ENCODE results near the gene C1orf174.

The C1orf174 gene

GRCh38 chr1:3876716-3877115 is 23.4 kb downstream of the C1orf174 start:
- TF ChIP-seq POLR2AphosphoS5 (IDR thresholded peaks at IDR 0.05; ENCODE audit: low read depth, low read length) (no peak), POLR2A (IDR thresholded peaks at IDR 0.05; ENCODE audit: low read depth, low read length) (no peak), TAF1 (IDR thresholded peaks at IDR 0.05; ENCODE audit: borderline replicate concordance, low read depth, low read length) (no peak)
- DNase-seq (ENCODE audit: insufficient read length) (no peak), FAIRE-seq (no peak)

DNA sequence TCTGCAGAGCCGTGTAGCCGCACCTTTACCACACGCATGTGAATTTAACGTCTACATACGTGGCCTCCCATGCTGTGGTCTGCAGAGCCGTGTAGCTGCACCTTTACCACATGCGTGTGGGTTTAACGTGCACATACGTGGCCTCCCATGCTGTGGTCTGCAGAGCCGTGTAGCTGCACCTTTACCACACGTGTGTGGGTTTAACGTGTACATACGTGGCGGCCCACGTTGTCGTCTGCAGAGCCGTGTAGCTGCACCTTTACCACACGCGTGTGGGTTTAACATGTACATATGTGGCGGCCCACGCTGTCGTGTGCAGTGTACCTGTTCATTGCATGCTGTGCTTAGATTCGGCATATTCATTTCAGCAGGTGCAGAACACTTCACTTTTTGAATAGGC is 25.3 kb downstream of the C1orf174 start:
- no peak for FAIRE-seq
- DNase-seq (ENCODE audit: insufficient read length): no peak
- TF ChIP-seq TAF1 (IDR thresholded peaks at IDR 0.05; ENCODE audit: borderline replicate concordance, low read depth, low read length): no peak
- TF ChIP-seq POLR2AphosphoS5 (IDR thresholded peaks at IDR 0.05; ENCODE audit: low read depth, low read length): no peak
- TF ChIP-seq POLR2A (IDR thresholded peaks at IDR 0.05; ENCODE audit: low read depth, low read length): no peak

DNA sequence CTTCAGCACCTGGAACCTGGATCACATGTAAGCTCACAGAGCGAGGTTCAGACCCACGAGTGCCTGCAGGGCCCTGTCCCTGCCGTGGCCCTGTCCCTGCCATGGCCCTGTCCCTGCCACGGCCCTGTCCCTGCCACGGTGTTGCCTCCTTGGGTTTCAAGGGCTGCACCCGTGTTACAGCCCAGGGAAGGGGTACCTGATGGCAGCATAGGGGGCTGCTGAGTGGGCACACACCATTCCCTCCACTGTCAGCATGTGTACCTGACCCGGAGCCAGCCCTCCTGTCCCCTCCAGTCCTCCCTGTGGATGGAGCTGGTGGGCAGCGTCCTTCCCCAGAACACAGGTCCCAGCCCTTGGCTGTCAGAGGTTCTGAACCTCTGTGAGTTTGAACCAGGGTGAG is 27.5 kb downstream of the C1orf174 start:
- FAIRE-seq (no peak), DNase-seq (ENCODE audit: insufficient read length) (no peak)
- TF ChIP-seq POLR2AphosphoS5 (IDR thresholded peaks at IDR 0.05; ENCODE audit: low read depth, low read length): no peak
- TF ChIP-seq POLR2A (IDR thresholded peaks at IDR 0.05; ENCODE audit: low read depth, low read length): no peak
- no peak for TF ChIP-seq TAF1 (IDR thresholded peaks at IDR 0.05; ENCODE audit: borderline replicate concordance, low read depth, low read length)

DNA sequence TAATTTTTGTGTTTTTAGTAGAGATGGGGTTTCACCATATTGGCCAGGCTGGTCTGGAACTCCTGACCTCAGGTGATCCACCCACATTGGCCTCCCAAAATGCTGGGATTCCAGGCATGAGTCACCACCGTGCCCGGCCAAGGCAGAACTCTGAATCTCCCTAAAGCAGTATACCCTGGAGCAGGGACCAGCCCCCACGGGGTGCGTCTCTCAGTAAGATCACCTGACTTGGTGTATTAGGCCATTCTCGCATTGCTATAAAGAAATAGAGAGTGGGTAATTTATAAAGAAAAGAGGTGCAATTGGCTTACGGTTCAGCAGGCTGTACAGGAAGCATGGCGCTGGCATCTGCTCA is 28.6 kb downstream of the C1orf174 start:
- FAIRE-seq: no peak
- no peak for DNase-seq (ENCODE audit: insufficient read length)
- no peak for TF ChIP-seq POLR2A (IDR thresholded peaks at IDR 0.05; ENCODE audit: low read depth, low read length)
- TF ChIP-seq POLR2AphosphoS5 (IDR thresholded peaks at IDR 0.05; ENCODE audit: low read depth, low read length): no peak
- no peak for TF ChIP-seq TAF1 (IDR thresholded peaks at IDR 0.05; ENCODE audit: borderline replicate concordance, low read depth, low read length)

- FAIRE-seq (no peak), DNase-seq (ENCODE audit: insufficient read length) (no peak)
- no peak for TF ChIP-seq TAF1 (IDR thresholded peaks at IDR 0.05; ENCODE audit: borderline replicate concordance, low read depth, low read length)
- no peak for TF ChIP-seq POLR2AphosphoS5 (IDR thresholded peaks at IDR 0.05; ENCODE audit: low read depth, low read length)
- no peak for TF ChIP-seq POLR2A (IDR thresholded peaks at IDR 0.05; ENCODE audit: low read depth, low read length)
Observed at GRCh38 chr1:3869751-3870301, 30.2 kb downstream of the C1orf174 start.

- peak; percentile 9 for FAIRE-seq
- TF ChIP-seq POLR2AphosphoS5 (IDR thresholded peaks at IDR 0.05; ENCODE audit: low read depth, low read length) (no peak), POLR2A (IDR thresholded peaks at IDR 0.05; ENCODE audit: low read depth, low read length) (no peak), TAF1 (IDR thresholded peaks at IDR 0.05; ENCODE audit: borderline replicate concordance, low read depth, low read length) (no peak)
- DNase-seq (ENCODE audit: insufficient read length): no peak
Observed at GRCh38 chr1:3868464-3869006, 31.5 kb downstream of the C1orf174 start.

DNA sequence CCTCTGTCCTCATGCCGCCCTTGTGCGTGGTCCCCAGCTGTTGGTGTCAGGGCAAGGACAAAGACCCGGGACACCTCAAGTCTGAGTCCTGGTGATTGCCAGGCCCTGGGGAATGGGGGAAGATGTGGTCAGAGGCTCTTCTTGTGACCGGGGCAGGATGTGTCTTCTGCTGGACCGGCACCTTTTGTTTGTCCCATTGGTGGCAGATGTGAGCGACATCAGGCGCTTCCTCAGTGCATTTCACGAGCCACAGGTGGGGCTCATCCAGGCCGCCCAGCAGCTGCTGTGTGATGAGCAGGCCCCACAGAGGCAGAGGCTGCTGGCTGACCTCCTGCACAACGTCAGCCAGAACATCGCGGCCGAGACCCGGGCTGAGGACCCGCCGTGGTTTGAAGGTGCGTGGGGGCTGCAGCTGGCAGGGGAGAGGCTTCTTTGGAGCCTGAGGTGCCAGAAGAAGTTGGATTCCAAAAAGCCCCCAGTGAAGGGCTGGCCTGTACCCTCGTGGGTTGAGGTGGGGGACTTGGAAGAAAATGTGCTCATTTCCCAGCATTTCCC is 34.4 kb downstream of the C1orf174 start:
- FAIRE-seq (no peak), DNase-seq (ENCODE audit: insufficient read length) (no peak)
- TF ChIP-seq TAF1 (IDR thresholded peaks at IDR 0.05; ENCODE audit: borderline replicate concordance, low read depth, low read length) (no peak), POLR2A (IDR thresholded peaks at IDR 0.05; ENCODE audit: low read depth, low read length) (no peak), POLR2AphosphoS5 (IDR thresholded peaks at IDR 0.05; ENCODE audit: low read depth, low read length) (no peak)

DNA sequence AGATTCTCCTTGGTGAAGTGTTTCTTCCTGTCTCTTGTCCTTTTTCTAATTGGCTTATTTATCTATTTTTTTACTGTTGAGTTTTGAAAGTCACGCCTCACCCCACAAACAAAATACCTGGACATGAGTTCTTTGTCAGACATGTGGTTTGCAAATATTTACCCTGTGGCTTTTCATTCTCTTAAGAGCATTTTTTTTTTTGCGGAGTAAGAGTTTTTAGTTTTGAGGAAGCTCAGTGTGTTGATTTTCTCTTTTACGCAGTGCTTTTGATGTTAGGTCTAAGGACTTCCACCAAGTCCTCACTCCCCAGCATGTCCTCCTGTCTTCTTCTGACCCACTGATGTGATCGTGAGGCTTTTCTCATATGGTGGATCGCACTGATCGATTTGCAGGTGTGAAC is 35.2 kb downstream of the C1orf174 start:
- no peak for TF ChIP-seq TAF1 (IDR thresholded peaks at IDR 0.05; ENCODE audit: borderline replicate concordance, low read depth, low read length)
- TF ChIP-seq POLR2AphosphoS5 (IDR thresholded peaks at IDR 0.05; ENCODE audit: low read depth, low read length): no peak
- TF ChIP-seq POLR2A (IDR thresholded peaks at IDR 0.05; ENCODE audit: low read depth, low read length): no peak
- no peak for FAIRE-seq
- no peak for DNase-seq (ENCODE audit: insufficient read length)

GRCh38 chr1:3863231-3863935 is 36.7 kb downstream of the C1orf174 start:
- FAIRE-seq (no peak), DNase-seq (ENCODE audit: insufficient read length) (no peak)
- no peak for TF ChIP-seq POLR2AphosphoS5 (IDR thresholded peaks at IDR 0.05; ENCODE audit: low read depth, low read length)
- TF ChIP-seq POLR2A (IDR thresholded peaks at IDR 0.05; ENCODE audit: low read depth, low read length): no peak
- no peak for TF ChIP-seq TAF1 (IDR thresholded peaks at IDR 0.05; ENCODE audit: borderline replicate concordance, low read depth, low read length)

GRCh38 chr1:3858231-3858981 is 41.7 kb downstream of the C1orf174 start:
- FAIRE-seq: no peak
- no peak for DNase-seq (ENCODE audit: insufficient read length)
- no peak for TF ChIP-seq POLR2AphosphoS5 (IDR thresholded peaks at IDR 0.05; ENCODE audit: low read depth, low read length)
- no peak for TF ChIP-seq TAF1 (IDR thresholded peaks at IDR 0.05; ENCODE audit: borderline replicate concordance, low read depth, low read length)
- TF ChIP-seq POLR2A (IDR thresholded peaks at IDR 0.05; ENCODE audit: low read depth, low read length): no peak

GRCh38 chr1:3857791-3858129 is 42.3 kb downstream of the C1orf174 start:
- DNase-seq (ENCODE audit: insufficient read length): peak; percentile 33
- no peak for FAIRE-seq
- TF ChIP-seq TAF1 (IDR thresholded peaks at IDR 0.05; ENCODE audit: borderline replicate concordance, low read depth, low read length) (no peak), POLR2A (IDR thresholded peaks at IDR 0.05; ENCODE audit: low read depth, low read length) (no peak), POLR2AphosphoS5 (IDR thresholded peaks at IDR 0.05; ENCODE audit: low read depth, low read length) (no peak)
